ENCODE measurements around the gene SZT2. TPM values are rescaled to one million over a fixed set of nuclear protein-coding genes. Genes with fewer than 3 reads are reported as not detected.

The SZT2 gene
- total and polyA plus RNA-seq, 10 of the 15 experiments (the other 5 are each of a cell fraction or from before 2014, with no cell fraction given), result 1.4 to 38.3 (median 12.7) TPM

- TF ChIP-seq ZNF622 (IDR thresholded peaks at IDR 0.05) (no peak), MYB (IDR thresholded peaks at IDR 0.05; ENCODE audit: borderline replicate concordance, low read depth, low read length) (no peak), MXI1 (IDR thresholded peaks at IDR 0.05; ENCODE audit: low read depth, low read length) (no peak), TBL1XR1 (IDR thresholded peaks at IDR 0.05; ENCODE audit: low read depth, low read length) (no peak), E4F1 (IDR thresholded peaks at IDR 0.05; ENCODE audit: borderline replicate concordance, partially characterized antibody) (no peak)
- Histone ChIP-seq H3K27ac (ENCODE audit: control insufficient read depth, insufficient read depth) (no peak overlapping the region), H4K20me1 (ENCODE audit: control insufficient read depth, insufficient read depth) (no peaks in the 10 kb centered on the region), H3K9me3 (replicated peaks; ENCODE audit: control insufficient read depth, insufficient read depth, low read length) (no peaks in the 10 kb centered on the region), H2AFZ (ENCODE audit: control insufficient read depth, low read depth, low read length) (no peak overlapping the region), H3K27me3 (replicated peaks in 1 of 2; ENCODE audit: control insufficient read depth in 2 of 2, insufficient read depth in 2 of 2, low read length in 1 of 2) (no peaks in the 10 kb centered on the region; a peak in 1 of 4 replicates), H3K36me3 (ENCODE audit: control insufficient read depth in 2 of 2, insufficient read depth in 2 of 2, low read length in 1 of 2) (no peaks in the 10 kb centered on the region; a peak in 1 of 4 replicates), H3K9ac (ENCODE audit: control insufficient read depth, insufficient read depth, low read length) (no peak overlapping the region), H3K4me1 (ENCODE audit: control insufficient read depth, insufficient read depth, low read length) (no peaks in the 10 kb centered on the region; the same call in 1 of the 2 replicates), H3K4me3 (no peak overlapping the region), H3K4me2 (ENCODE audit: control insufficient read depth, insufficient read depth) (no peak overlapping the region), H3K79me2 (ENCODE audit: control insufficient read depth, insufficient read depth, low read length) (no peaks in the 10 kb centered on the region)
- RAD21 ChIA-PET (ENCODE audit: unreplicated experiment), result no interaction called here
- SMC1A ChIA-PET (ENCODE audit: uncharacterized antibody, unreplicated experiment), result no interaction called here
- FAIRE-seq, result no peak
- CTCF ChIA-PET, result interaction anchor here (0.7 to 1.2 kb wide), 2 partner anchors 10 to 620 kb away, joined by 3 to 4 read pairs; no protein-coding TSS in a partner anchor
- intact Hi-C loops (cut with micrococcal nuclease; ENCODE audit: unreplicated experiment), result no loop called here
- no peak for ATAC-seq
- DNase-seq (ENCODE audit: low read depth, low spot score), result no peak
- no TSS peak for BruUV-seq (replicated peaks)
- POLR2A ChIA-PET, result no interaction called here
- 13% methylated on average over 3 of the region's 3 CpGs for WGBS (ENCODE audit: insufficient coverage, insufficient replicate concordance, low lambda C conversion rate, missing lambda C conversion rate)
- in situ Hi-C loops (cut with MboI), result no loop called here
Measured at GRCh38 chr1:43465505-43466067, 75.9 kb downstream of the SZT2 start.

Data from GM12878 (cell line).